GM19438 (cell line): ENCODE results near the gene ZDBF2.
"Not testable (repeated sequence)": the region's sequence is repeated elsewhere in the genome, so short reads cannot be mapped to it uniquely, and the experiment has no call there.

ENCODE experiments used
- ATAC-seq: cut with Tn5 transposase; IDR thresholded peaks from one replicate; pipeline ENCODE4 v1.9.1; 2021; ENCODE audit warnings: low read depth; ENCODE audit not compliant: unreplicated experiment

Gene ZDBF2

GRCh38 chr2:206316141-206316540 lies 41.7 kb downstream of the ZDBF2 start:
- no peak for ATAC-seq

DNA sequence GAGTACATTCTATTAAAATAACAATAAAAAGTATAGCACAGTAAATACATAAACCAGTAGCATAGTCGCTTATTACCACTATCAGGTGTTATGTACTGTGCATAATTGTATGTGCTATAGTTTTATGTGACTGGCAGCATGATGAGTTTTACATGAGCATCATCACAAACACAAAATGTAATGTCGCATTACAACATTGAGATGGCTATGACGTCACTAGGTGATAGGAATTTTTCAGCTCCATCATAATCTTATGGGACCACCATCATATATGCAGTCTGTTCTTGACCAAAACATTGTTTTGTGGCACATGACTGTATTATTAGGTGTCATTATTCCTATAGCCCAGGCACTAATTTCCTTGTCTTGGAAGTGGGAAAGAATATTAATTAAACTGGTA lies 48.6 kb downstream of the ZDBF2 start:
- ATAC-seq: no peak

- ATAC-seq: no peak
These were observed 49.0 kb downstream of the ZDBF2 start for GRCh38 chr2:206323486-206323885.

DNA sequence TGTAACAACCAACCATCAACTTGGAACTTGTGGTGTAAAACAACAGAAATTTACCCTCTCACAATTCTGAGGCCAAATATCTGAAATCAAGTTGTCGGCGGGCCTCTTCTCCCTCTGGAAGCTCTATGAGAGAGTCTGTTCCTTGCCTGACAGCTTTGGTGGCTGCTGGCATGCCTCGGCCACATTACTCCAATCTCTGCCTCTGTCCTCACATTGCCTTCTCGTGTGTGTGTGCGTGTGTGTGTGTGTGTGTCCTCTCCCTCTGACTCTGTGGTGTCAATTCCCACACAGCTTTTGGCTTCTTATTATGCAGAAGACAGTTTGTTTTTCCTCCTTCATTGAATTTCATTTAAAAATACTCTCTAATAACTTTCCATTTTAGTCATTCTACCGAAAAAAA lies 50.4 kb downstream of the ZDBF2 start:
- ATAC-seq: no peak

GRCh38 chr2:206328974-206329373 lies 54.5 kb downstream of the ZDBF2 start:
- ATAC-seq: no peak

- ATAC-seq: no peak
These were observed 62.4 kb downstream of the ZDBF2 start for GRCh38 chr2:206336861-206337260.

GRCh38 chr2:206337956-206338355 lies 63.5 kb downstream of the ZDBF2 start:
- ATAC-seq: no peak

DNA sequence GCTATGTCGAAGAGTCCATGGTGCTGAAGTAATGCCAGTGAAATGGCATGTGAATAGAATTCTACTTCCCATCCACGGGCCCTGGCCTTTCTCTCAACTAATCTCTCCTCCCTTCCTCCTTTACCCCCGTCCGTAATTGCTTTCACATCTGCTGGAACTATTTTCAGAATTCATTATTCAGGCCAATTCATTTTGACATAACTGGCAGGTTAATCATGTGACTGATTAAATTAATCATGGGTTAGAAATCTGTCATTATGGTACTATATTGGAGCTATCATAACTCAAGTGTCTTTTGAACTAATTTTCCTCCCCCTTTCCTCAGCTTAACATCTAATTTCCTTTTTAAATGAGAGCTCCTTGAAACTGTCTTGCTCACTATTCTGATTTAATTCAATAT lies 66.9 kb downstream of the ZDBF2 start:
- ATAC-seq: no peak

DNA sequence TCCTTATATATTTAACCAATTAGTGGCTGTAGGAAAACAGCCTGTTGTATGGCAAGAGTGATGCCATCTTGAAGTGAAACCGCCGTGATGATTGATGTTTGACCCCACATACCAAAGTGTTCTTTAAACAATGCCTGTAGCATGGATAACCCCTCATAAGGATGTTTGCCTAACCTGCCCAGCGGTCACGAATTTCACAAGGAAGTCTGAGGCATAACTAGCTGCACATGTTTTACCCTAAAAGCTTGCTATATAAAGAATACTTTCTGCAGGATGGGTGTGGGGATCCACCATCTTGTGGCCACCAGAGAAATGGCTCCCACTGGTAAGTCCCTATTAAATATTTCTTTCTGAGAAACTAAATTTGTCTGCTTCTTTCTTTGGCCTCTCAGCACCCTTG lies 68.7 kb downstream of the ZDBF2 start:
- ATAC-seq: no peak

DNA sequence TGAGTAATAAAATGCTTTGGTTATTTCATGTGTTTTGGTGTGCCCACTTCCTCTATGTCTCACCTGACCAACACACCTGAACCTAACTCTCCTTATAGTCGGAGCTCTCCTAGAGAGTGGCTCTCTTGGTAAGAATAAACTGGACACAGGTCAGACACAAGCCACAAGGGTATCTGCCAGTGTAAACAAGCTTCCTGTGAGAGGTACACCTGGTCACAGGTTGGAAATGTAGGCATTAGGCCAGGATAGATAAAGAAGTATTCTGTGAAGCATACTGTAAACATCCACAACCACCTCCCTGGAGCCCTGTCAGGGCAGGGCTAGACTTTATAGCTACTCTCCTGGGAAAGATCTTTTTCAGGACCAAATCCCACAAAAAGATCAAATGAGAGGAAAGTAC lies 69.4 kb downstream of the ZDBF2 start:
- no peak for ATAC-seq

DNA sequence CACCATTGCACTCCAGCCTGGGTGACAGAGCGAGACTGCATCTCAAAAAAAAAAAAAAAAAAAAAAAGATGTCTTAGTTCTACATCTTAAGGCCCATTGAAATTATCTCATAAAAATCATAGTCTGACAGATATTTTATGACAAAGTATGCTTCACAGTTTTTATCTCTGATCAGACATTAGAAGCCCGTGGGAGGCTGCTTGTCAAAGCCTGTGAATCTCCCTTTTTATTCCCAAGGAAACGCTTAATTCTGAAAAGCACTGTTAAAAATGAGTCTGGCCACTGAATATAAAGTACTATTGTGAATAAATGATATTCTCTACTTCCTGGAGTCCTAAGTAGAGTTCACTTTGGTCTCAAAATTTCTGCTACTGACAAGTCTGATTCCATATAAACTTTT lies 71.1 kb downstream of the ZDBF2 start:
- ATAC-seq: no peak

- ATAC-seq: no peak
These were observed 74.9 kb downstream of the ZDBF2 start for GRCh38 chr2:206349375-206349774.

DNA sequence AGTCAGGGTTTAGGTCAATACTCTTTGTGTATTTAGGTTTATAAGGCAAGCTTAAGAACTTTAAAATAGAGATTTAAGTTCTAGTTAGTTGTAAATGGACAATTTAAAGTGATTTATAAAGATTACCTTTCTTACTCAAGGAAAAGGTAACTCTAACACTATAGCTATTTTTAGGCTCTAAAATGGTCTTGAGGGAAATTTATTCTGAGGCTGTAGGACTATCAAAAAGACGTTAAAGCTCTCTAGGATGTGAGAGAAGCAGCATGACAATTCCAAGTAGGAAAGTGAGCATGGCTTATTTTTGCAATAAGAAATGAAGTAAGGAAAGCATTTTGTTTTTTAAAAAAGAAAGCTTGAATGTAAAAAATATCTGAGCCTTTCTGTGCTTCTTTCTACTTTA lies 78.1 kb downstream of the ZDBF2 start:
- ATAC-seq: no peak

DNA sequence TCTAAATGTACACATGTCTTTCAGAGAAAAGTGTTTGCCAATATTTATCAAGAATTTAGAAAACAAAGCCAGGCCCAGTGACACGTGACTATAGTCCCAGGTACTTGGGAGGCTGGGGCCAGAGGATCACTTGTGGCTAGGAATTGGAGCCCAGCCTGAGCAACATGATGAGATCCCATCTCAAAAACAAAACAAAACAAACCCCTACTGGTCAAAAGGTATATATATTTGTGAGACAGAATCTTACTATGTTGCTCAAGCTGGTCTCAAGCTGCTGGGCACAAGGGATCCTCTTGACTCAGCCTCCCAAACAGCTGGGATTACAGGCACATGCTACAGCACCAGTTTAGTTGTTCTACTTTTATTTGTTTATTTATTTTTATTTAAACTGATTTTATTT lies 79.2 kb downstream of the ZDBF2 start:
- no peak for ATAC-seq

DNA sequence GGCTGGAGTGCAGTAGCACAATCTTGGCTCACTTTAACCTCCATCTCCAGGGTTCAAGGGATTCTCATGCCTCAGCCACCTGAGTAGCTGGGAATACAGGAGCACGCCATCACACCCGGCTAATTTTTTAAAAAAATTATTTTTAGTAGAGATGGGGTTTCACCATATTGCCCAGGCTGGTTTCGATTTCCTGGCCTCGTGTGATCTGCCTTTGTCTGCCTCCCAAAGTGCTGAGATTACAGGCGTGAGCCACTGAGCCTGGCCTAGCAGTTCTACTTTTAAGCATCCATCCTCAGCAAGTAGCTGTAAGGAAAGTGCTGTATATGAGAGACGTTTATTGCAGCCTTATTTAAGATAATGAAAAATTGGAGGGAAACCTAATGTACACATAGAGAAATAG lies 79.7 kb downstream of the ZDBF2 start:
- ATAC-seq: no peak

DNA sequence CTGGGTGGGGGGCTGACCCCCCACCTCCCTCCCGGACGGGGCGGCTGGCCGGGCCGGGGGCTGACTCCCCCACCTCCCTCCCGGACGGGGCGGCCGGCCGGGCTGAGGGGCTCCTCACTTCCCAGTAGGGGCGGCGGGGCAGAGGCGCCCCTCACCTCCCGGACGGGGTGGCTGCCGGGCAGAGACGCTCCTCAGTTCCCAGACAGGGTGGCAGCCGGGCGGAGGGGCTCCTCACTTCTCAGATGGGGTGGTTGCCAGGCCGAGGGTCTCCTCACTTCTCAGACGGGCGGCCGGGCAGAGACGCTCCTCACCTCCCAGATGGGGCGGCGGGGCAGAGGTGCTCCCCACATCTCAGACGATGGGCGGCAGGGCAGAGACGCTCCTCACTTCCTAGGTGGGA lies 82.4 kb downstream of the ZDBF2 start:
- not testable (repeated sequence) for ATAC-seq

GRCh38 chr2:206360840-206361239 lies 86.4 kb downstream of the ZDBF2 start:
- not testable (repeated sequence) for ATAC-seq

GRCh38 chr2:206361407-206362045 lies 87.1 kb downstream of the ZDBF2 start:
- ATAC-seq: no peak
